ENCODE results near the gene CDYL. TPM values are rescaled to one million over a fixed set of nuclear protein-coding genes. Genes with fewer than 3 reads are reported as not detected.

Gene CDYL
- total RNA-seq, 3 donors from 2014 or later (not counting 1 experiment from before 2014, with no cell fraction given) = 81.3 to 101 (median 83.8) TPM

DNA sequence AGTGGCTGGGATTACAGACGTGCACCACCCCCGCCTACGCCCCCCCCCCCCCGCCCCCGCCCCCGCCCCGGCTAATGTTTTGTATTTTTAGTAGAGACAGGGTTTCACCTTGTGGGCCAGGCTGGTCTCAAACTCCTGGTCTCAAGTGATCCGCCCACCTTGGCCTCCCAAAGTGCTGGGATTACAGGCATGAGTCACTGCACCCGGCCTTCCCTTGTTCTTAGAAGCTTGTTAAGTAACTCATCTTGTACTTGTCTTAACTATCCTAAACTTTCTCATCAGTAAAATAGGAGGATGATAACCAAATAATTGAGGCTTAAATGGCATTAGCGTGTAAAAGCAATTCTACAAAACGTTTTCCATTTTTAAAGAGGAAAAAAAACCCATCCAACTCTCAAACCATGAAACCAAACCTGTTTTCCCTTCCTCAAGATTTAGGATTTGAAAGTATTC lies 4.2 kb downstream of the CDYL start:
- 84% methylated on average over 5 of the region's 11 CpGs for WGBS (ENCODE audit: insufficient coverage)
- no peaks in the 10 kb centered on the region for H3K9me3 Mint-ChIP-seq
- DNase-seq (no peak), ATAC-seq (no peak)
- no peaks in the 10 kb centered on the region for H3K4me1 ChIP-seq (ENCODE audit: control insufficient read depth, insufficient read depth, low read length)
- intact Hi-C loops (cut with micrococcal nuclease) = no loop called here
- no peaks in the 10 kb centered on the region for H3K9me3 ChIP-seq (ENCODE audit: control insufficient read depth, insufficient read depth, low read length)
- no peaks in the 10 kb centered on the region for H3K27me3 ChIP-seq (ENCODE audit: control insufficient read depth, insufficient read depth, low read length)
- TF ChIP-seq, protein P1, sequence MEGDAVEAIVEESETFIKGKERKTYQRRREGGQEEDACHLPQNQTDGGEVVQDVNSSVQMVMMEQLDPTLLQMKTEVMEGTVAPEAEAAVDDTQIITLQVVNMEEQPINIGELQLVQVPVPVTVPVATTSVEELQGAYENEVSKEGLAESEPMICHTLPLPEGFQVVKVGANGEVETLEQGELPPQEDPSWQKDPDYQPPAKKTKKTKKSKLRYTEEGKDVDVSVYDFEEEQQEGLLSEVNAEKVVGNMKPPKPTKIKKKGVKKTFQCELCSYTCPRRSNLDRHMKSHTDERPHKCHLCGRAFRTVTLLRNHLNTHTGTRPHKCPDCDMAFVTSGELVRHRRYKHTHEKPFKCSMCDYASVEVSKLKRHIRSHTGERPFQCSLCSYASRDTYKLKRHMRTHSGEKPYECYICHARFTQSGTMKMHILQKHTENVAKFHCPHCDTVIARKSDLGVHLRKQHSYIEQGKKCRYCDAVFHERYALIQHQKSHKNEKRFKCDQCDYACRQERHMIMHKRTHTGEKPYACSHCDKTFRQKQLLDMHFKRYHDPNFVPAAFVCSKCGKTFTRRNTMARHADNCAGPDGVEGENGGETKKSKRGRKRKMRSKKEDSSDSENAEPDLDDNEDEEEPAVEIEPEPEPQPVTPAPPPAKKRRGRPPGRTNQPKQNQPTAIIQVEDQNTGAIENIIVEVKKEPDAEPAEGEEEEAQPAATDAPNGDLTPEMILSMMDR (IDR thresholded peaks at IDR 0.05) = no peak
- H3K36me3 ChIP-seq (ENCODE audit: control insufficient read depth, insufficient read depth, low read length) = no peaks in the 10 kb centered on the region
- peaks cover 68 to 71% of the 10 kb centered on the region in 2 donors for H3K4me1 Mint-ChIP-seq
- no peak overlapping the region for H3K27ac ChIP-seq (ENCODE audit: low read length)
- no peak overlapping the region for H3K4me3 ChIP-seq (ENCODE audit: low read length)
- H3K36me3 Mint-ChIP-seq = no peaks in the 10 kb centered on the region
- peak overlapping the region in 1 of 2 donors; percentile 38 for H3K27ac Mint-ChIP-seq
- H3K27me3 Mint-ChIP-seq (ENCODE audit: low read depth in 2 of 2) = no peaks in the 10 kb centered on the region
- no peak overlapping the region for H3K4me3 Mint-ChIP-seq

DNA sequence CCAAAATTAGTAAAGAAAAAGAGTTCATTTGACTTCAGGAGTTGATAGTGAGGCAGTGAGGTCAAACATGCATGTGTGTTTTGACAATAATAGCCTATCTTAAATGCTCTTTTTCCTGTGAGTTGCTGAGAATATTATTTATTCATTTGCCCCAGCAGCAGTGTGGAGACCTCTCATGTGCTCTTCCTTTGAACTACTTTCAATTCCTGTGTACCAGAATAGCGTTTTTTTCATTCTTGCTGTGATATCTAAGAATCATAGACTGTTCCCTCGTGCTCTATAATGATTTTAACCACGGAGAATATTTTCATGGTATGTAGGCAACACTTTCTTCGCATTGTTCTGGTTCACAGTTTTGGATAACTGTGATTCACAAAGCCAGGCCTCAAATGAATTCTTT lies 5.2 kb downstream of the CDYL start:
- TF ChIP-seq, protein P1 (IDR thresholded peaks at IDR 0.05) = no peak

DNA sequence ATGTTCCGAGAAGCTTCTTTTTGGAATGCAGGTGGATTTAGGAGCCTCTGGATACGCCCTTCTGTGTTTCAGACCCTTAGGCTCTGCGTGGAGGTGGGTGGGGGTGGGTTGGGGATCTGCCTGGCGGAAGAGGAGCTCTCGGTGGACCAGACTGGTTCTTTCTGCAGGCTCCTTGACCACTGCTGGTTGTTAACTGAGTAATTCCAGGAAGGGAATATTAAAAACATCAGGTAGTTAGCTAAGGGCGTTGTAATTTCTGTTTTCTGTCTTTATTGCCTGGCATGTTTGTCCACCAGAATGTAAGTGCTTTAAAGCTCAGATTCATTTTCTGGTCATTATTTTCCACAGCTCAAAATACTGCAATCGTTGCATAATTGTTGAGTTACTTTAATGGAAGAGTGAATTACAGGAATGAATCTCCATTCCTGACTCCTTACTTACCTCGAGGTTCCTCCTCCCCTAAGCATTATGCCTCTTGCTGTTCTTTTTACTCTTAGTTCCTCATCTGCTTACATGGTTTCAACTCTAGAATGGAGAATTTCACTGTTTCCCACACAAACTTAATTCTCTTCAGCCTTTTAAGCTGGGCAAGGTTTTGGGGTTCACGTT lies 5.9 kb downstream of the CDYL start:
- 82% methylated on average over 7 of the region's 9 CpGs for WGBS (ENCODE audit: insufficient coverage)

More for the DNA sequence above, 5.2 kb downstream of the CDYL start:
- Histone ChIP-seq H3K4me1 (ENCODE audit: control insufficient read depth, insufficient read depth, low read length) (no peaks in the 10 kb centered on the region), H3K27me3 (ENCODE audit: control insufficient read depth, insufficient read depth, low read length) (no peaks in the 10 kb centered on the region), H3K4me3 (ENCODE audit: low read length) (no peak overlapping the region), H3K27ac (ENCODE audit: low read length) (no peak overlapping the region), H3K36me3 (ENCODE audit: control insufficient read depth, insufficient read depth, low read length) (no peaks in the 10 kb centered on the region), H3K9me3 (ENCODE audit: control insufficient read depth, insufficient read depth, low read length) (no peaks in the 10 kb centered on the region)
- H3K36me3 Mint-ChIP-seq = no peaks in the 10 kb centered on the region
- WGBS (ENCODE audit: insufficient coverage) = 8% methylated on average over 4 of the region's 4 CpGs
- H3K9me3 Mint-ChIP-seq = no peaks in the 10 kb centered on the region
- ATAC-seq (no peak), DNase-seq (no peak)
- intact Hi-C loops (cut with micrococcal nuclease) = no loop called here
- H3K4me3 Mint-ChIP-seq = no peak overlapping the region
- H3K27me3 Mint-ChIP-seq (ENCODE audit: low read depth in 2 of 2) = no peaks in the 10 kb centered on the region
- H3K27ac Mint-ChIP-seq = peak overlapping the region; percentile 38 to 41
- peaks cover 75 to 79% of the 10 kb centered on the region in 2 donors for H3K4me1 Mint-ChIP-seq

More for the DNA sequence above, 5.9 kb downstream of the CDYL start:
- no peaks in the 10 kb centered on the region for H3K9me3 Mint-ChIP-seq
- ATAC-seq (no peak), DNase-seq (no peak)
- H3K4me1 Mint-ChIP-seq = peaks cover 81 to 85% of the 10 kb centered on the region in 2 donors
- Histone ChIP-seq H3K36me3 (ENCODE audit: control insufficient read depth, insufficient read depth, low read length) (no peaks in the 10 kb centered on the region), H3K27ac (ENCODE audit: low read length) (no peak overlapping the region), H3K4me1 (ENCODE audit: control insufficient read depth, insufficient read depth, low read length) (no peaks in the 10 kb centered on the region), H3K4me3 (ENCODE audit: low read length) (no peak overlapping the region), H3K27me3 (ENCODE audit: control insufficient read depth, insufficient read depth, low read length) (no peaks in the 10 kb centered on the region), H3K9me3 (ENCODE audit: control insufficient read depth, insufficient read depth, low read length) (no peaks in the 10 kb centered on the region)
- intact Hi-C loops (cut with micrococcal nuclease) = no loop called here
- H3K27ac Mint-ChIP-seq = peak overlapping the region; percentile 38 to 41
- H3K36me3 Mint-ChIP-seq = no peaks in the 10 kb centered on the region
- H3K27me3 Mint-ChIP-seq (ENCODE audit: low read depth in 2 of 2) = no peaks in the 10 kb centered on the region
- no peak overlapping the region for H3K4me3 Mint-ChIP-seq
- TF ChIP-seq, protein P1 (IDR thresholded peaks at IDR 0.05) = no peak

Data from natural killer cell (primary cell).